Erythroblast (primary cell): ENCODE data around the gene SLC29A3.

Source experiments
- GATA1 ChIP-seq: IDR thresholded peaks from 2 replicates; pipeline ENCODE4 v1.6.1; 2011; ENCODE audit warnings: low read depth, mild to moderate bottlenecking, control low read depth, low read length, moderate library complexity
- POLR2A ChIP-seq: IDR thresholded peaks from 2 replicates; pipeline ENCODE4 v1.6.1; 2011; ENCODE audit warnings: mild to moderate bottlenecking, low read length

- TF ChIP-seq POLR2A (no peak), GATA1 (no peak)
Measured at GRCh38 chr10:71269301-71270288, 49.5 kb upstream of the SLC29A3 start.
